Measurements from ENCODE around the gene SLC27A1. TPM values are rescaled to one million over a fixed set of nuclear protein-coding genes. Genes with fewer than 3 reads are reported as not detected.

SLC27A1 gene
- total RNA-seq (2014; rRNA removed; shearing (Covaris generic); ENCODE audit: low replicate concordance) = 6.3 and 6.5 TPM in 2 replicates

DNA sequence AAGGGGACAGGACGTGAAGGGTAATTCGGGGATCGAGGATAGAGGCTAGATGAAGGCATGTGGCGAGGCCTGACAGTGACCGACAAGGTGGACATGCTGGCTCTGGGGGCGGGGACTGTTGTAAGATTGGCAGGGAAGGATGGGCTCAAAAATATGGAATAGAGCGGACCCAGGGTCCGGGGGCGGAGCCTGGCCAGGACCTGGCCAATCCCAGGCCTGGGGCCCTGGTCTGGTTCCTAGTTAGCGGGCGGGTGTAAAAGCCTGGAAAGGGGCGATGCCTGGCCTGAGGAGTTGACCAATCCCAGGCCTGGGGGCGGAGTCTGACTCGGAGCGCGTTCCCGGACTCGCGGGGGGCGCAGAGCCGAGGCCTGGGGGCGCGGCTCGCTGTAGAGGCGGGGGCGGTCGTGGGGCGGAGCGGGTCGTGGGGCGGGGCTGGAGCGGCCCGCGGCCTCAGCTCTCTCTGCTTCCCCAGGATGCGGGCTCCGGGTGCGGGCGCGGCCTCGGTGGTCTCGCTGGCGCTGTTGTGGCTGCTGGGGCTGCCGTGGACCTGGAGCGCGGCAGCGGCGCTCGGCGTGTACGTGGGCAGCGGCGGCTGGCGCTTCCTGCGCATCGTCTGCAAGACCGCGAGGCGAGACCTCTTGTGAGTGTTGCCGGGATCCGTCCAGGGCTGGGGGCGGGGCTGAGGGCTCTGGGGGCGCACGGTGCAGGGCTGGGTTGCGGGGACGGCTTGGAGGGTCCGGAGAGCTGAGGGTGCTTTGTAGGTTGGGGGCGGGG, at the start of gene SLC27A1:
Gene SLC27A1 (plus strand): TSS at position 457 of the 774 bp plus-strand sequence. CDS start 17 bp downstream, at position 474.
- H3K36me3 ChIP-seq = no peaks in the 10 kb centered on the region

DNA sequence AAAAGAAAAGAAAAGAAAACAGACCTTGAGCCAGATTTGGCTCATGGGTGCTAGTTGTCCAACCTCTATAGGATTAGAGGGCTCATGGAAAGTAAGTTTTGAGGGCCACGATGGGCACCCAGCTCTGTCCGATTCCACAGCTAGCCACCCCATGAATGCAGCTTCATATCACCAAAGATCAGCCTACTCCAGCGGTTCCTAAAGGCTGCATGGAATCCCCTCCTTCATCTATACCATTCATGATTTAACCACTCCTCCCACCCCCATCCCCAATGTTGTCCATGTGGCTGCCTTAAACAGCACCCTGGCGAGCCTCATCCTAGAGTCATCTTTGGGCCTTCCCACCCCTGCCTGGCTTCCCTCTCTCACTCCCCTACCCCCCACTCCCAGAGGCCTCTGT, 48.4 kb upstream of the SLC27A1 start:
- Histone ChIP-seq H3K4me3 (no peak overlapping the region), H3K27me3 (no peaks in the 10 kb centered on the region), H3K9me3 (no peaks in the 10 kb centered on the region), H3K36me3 (peaks cover 14% of the 10 kb centered on the region)
- DNase-seq = no peak

More for the DNA sequence above, at the start of gene SLC27A1:
- DNase-seq = peak; percentile 100
- Histone ChIP-seq H3K4me3 (peak within 1 kb of the TSS; percentile 72), H3K9me3 (no peaks in the 10 kb centered on the region), H3K27me3 (no peaks in the 10 kb centered on the region)

DNA sequence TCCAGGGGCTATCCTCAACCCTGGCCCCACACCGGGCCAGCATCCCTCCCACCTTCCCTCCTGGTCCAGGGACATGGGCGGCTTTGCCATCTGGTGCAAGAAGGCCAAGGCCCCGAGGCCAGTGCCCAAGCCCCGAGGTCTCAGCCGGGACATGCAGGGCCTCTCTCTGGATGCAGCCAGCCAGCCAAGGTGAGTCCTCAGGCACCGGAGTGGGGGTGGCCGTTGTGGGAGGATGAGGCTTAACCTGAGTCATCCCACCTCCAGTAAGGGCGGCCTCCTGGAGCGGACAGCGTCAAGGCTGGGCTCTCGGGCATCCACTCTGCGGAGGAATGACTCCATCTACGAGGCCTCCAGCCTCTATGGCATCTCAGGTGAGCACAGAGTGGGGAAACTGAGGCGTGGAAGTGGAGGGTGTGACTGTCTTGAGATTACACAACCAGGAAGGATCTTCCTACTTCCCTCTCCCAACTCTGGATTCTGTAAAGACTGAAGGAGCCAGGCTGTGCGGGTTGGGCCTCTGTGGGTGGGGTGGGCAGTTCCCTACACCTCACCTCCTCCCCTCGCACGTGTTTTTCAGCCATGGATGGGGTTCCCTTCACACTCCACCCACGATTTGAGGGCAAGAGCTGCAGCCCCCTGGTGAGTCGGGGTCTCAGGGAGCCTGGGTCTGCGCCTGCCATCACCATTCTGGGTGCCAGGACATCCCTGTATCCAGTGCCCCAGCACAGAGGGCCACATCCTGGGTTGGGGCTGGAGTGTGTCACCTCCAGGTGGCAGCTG, 46.7 kb upstream of the SLC27A1 start:
- Histone ChIP-seq H3K36me3 (peaks cover 14% of the 10 kb centered on the region), H3K9me3 (no peaks in the 10 kb centered on the region), H3K4me3 (no peak overlapping the region), H3K27me3 (no peaks in the 10 kb centered on the region)
- no peak for DNase-seq

DNA sequence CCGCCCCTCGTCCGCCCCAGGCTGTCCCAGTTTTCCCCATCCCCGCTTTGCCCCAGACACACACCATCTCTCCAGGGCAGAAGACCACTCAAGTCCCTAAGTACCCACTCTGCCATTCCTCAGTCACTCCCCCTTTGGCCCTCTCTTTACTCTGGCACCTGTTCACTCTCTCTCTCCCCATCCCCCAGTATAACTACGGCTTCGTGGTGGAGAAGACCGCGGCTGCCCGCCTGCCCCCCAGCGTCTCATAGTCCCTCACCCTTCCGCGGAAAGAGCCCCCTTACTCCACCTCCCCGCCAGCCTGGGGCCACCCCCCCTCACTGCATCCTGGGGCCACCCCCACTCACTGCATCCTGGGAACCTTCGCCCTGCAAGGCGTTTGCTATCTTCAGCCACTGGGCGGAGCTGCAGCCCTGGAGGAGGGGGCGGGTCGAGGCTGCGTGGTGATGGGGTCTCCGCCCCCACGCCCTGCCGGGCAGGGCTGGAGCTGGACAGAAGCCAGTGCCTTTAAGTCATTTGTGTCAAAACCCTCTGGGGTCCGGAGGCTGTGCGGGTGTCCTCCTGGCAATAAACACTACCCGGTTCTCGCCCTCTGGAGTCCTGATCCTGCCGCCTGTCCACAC, 45.5 kb upstream of the SLC27A1 start:
- Histone ChIP-seq H3K9me3 (no peaks in the 10 kb centered on the region), H3K27me3 (no peaks in the 10 kb centered on the region), H3K36me3 (peaks cover 14% of the 10 kb centered on the region), H3K4me3 (no peak overlapping the region)
- peak; percentile 34 for DNase-seq

- DNase-seq = no peak
- Histone ChIP-seq H3K27me3 (no peaks in the 10 kb centered on the region), H3K9me3 (no peaks in the 10 kb centered on the region), H3K4me3 (no peak overlapping the region), H3K36me3 (no peaks in the 10 kb centered on the region)
Observed at GRCh38 chr19:17429641-17430113, 40.6 kb upstream of the SLC27A1 start.

GRCh38 chr19:17431417-17431816, 38.9 kb upstream of the SLC27A1 start:
- DNase-seq = no peak
- H3K36me3 ChIP-seq = no peaks in the 10 kb centered on the region
- H3K4me3 ChIP-seq = no peak overlapping the region
- no peaks in the 10 kb centered on the region for H3K27me3 ChIP-seq
- H3K9me3 ChIP-seq = no peaks in the 10 kb centered on the region

DNA sequence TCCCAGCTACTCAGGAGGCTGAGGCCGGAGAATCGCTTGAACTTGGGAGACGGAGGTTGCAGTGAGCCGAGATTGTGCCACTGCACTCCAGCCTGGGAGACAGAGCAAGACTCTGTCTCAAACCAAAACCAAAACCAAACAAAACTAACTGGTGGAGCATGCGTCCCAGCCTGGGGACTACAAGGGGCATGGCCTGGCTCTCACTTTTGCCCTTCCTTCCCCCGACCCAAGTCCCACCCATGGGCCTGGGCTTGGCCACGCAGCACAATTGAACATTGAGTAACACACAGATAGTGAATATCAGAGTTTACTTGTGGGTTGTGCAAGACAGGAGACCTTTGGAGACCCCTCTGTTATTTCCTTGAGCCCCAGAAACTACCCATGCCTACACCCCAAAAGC, 35.1 kb upstream of the SLC27A1 start:
- DNase-seq = no peak
- Histone ChIP-seq H3K4me3 (no peak overlapping the region), H3K36me3 (no peaks in the 10 kb centered on the region), H3K9me3 (no peaks in the 10 kb centered on the region), H3K27me3 (no peaks in the 10 kb centered on the region)

GRCh38 chr19:17436094-17436873, 34.0 kb upstream of the SLC27A1 start:
- DNase-seq = no peak
- Histone ChIP-seq H3K27me3 (no peaks in the 10 kb centered on the region), H3K4me3 (no peak overlapping the region), H3K36me3 (no peaks in the 10 kb centered on the region), H3K9me3 (peaks cover under 1% of the 10 kb centered on the region; the same call in 1 of the 2 replicates)

DNA sequence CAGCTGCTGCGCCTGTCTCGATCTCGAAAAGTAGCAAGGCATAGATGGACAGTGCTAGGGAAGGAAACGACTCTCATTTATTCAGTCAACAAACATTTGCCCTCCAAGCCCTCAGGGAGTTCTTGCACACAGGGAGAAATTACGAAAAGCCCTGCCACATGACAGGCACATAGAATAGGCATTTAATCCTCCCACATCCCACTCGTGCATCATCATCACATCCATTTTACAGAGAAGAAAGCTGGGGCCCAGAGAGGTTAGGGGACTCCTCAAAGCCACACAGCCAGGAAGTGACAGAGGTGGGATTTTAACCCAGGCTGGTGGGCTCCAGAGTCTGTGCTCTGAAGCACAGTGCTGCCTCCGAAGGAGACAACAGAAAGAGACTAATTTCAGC, 33.5 kb upstream of the SLC27A1 start:
- Histone ChIP-seq H3K36me3 (no peaks in the 10 kb centered on the region), H3K4me3 (no peak overlapping the region), H3K9me3 (peaks cover 3% of the 10 kb centered on the region; the same call in 1 of the 2 replicates), H3K27me3 (no peaks in the 10 kb centered on the region)
- no peak for DNase-seq

DNA sequence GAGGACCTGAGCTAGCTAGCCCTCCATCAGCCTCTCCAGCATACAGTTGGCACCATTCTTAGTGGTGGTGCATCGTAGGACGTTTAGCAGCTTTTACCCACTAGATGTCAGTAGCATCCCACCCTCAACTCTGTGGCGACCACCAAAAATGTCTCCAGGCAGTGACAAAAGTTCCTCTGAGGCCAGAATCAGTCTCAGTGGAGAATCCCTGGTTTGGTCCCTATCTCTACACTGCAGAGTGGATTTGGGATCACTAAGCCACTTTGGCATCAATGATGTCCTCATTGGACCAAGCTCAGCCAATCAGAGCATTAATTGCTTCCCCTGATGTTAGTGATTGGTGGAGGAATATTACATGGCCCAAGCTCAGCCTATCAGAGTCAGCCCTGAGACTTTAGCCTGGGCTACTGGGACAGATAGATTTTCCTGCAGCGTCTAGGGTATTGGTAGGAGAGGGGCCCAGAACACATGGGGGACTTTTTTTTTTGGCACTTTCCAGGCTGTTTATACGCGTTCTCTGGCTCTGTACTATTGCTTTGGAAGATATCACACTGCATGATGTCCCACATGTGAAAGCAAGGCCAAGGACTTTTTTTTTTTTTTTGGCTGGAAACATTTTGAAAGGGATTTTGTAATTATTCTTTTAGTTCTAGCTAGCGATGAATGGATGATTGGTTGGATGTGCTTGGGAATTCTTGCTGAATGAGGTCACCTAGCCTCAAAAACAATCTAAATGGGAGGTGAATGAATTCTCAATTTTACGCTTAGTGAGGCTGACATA, 28.9 kb upstream of the SLC27A1 start:
- DNase-seq = no peak
- peaks cover 3% of the 10 kb centered on the region; the same call in 1 of the 2 replicates for H3K9me3 ChIP-seq
- H3K4me3 ChIP-seq = no peak overlapping the region
- peaks cover 8% of the 10 kb centered on the region; the same call in 1 of the 2 replicates for H3K27me3 ChIP-seq
- no peaks in the 10 kb centered on the region for H3K36me3 ChIP-seq

DNA sequence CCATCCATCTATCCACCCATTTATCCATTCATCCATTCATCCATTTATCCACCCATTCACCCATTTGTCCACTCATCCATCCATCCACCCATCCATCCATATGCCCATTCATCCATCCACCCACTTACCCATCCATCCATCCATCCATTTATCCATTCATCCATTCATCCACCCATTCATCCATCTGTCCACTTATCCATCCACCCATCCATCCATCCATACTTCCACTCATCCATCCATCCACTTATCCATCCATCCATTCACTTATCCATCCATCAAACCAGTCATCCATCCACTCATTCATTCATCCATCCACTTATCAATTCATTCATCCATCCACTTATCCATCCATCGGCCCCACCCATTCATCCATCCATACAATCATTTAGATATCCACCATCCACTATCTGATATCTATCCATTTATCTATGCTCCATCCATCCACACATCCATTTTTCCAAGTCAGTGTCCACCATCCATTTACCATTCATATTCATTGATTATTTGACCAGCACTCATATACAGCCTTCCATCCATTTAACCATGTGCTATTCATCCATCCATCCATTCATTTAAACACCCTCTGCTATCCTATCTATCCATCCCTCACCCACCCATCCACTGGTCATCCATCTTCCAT, 24.7 kb upstream of the SLC27A1 start:
- H3K36me3 ChIP-seq = no peaks in the 10 kb centered on the region
- no peak overlapping the region for H3K4me3 ChIP-seq
- peaks cover 34% of the 10 kb centered on the region for H3K27me3 ChIP-seq
- H3K9me3 ChIP-seq = peaks cover 5% of the 10 kb centered on the region
- DNase-seq = no peak

DNA sequence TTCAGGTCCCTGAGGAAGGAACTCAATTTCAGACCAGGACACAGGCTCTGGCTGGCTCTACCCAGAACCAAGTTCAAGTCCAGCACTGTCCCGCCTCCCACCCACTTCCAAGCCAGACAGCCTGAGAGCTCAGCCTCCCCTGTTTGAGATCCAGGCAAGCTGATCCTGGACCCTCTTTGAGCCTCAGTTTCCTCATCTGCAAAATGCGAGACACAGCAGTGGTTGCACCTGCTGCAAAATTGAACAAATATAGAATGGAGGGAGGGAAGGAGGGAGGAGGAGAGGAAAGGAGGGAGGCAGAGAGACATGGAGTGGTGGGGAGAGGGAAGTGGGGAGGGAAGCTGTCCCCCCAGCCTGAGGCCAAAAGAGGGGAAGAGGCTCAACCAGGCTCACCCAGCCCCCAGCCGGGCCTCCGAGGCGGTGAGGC, 22.6 kb upstream of the SLC27A1 start:
- Histone ChIP-seq H3K4me3 (no peak overlapping the region), H3K27me3 (peaks cover 34% of the 10 kb centered on the region), H3K9me3 (peaks cover 2% of the 10 kb centered on the region; the same call in 1 of the 2 replicates), H3K36me3 (no peaks in the 10 kb centered on the region)
- no peak for DNase-seq

- no peaks in the 10 kb centered on the region for H3K36me3 ChIP-seq
- peak; percentile 36 for DNase-seq
- peak within 1 kb of the TSS; percentile 20 for H3K4me3 ChIP-seq
- H3K27me3 ChIP-seq = peaks cover 34% of the 10 kb centered on the region
- H3K9me3 ChIP-seq = peaks cover 2% of the 10 kb centered on the region
Observed at GRCh38 chr19:17448131-17448967, 22.0 kb upstream of the SLC27A1 start, which contains the start of gene TMEM221. TSS of gene TMEM221 (minus strand) at chr19:17448668. CDS start at chr19:17448462, 206 bp downstream.

Measured in MG63 (cell line).